Stomach (tissue), 4 donors: ENCODE results near the gene SLC5A1.

Source experiments
- CTCF ChIP-seq, 7 experiments: fragments of 450-650 bp in 4 of 7; fragments of 200-600 bp in 3 of 7; sonication (generic) in 3 of 7; IDR thresholded peaks; one replicate each; pipeline ENCODE4 v1.5.1; 2016 to 2019; ENCODE audit warnings: antibody characterized with exemption in 7 of 7, control low read depth in 2 of 7, mild to moderate bottlenecking in 1 of 7
- EP300 ChIP-seq: sonication (generic); formaldehyde crosslinking; IDR thresholded peaks from one replicate; pipeline ENCODE4 v1.6.1; 2017; ENCODE audit warnings: antibody characterized with exemption
- POLR2A ChIP-seq, 4 donors: fragments of 450-650 bp; IDR thresholded peaks; one replicate each; pipeline ENCODE4 v1.6.1; 2016; ENCODE audit warnings: antibody characterized with exemption in 4 of 4, control low read depth in 2 of 4, mild to moderate bottlenecking in 1 of 4, moderate library complexity in 1 of 4
- POLR2AphosphoS5 ChIP-seq, 3 donors: sonication (generic); formaldehyde crosslinking; IDR thresholded peaks; one replicate each; pipeline ENCODE4 v1.6.1; 2016; ENCODE audit warnings: antibody characterized with exemption in 3 of 3

- no peak for TF ChIP-seq CTCF (IDR thresholded peaks at IDR 0.05)
- TF ChIP-seq EP300 = no peak
- TF ChIP-seq POLR2A (IDR thresholded peaks at IDR 0.05) = no peak
- no peak for TF ChIP-seq POLR2AphosphoS5 (IDR thresholded peaks at IDR 0.05)
Measured at GRCh38 chr22:32058656-32059260, 15.7 kb downstream of the SLC5A1 start.
